B cell (primary cell): Measurements from ENCODE around the gene RPRD1B. TPM values are rescaled to one million over a fixed set of nuclear protein-coding genes. Genes with fewer than 3 reads are reported as not detected.

Experiments used
- ATAC-seq: fragments of 200-7000 bp; cut with Tn5 transposase; one replicate; pipeline ENCODE4 v1.10.0; 2021; ENCODE audit warnings: low read depth, mild to moderate bottlenecking, moderate number of reproducible peaks, moderate library complexity
- CTCF ChIA-PET: fragments of 350-600 bp; sonication (Branson Sonifier 250); formaldehyde crosslinking; loops from one replicate; lab custom pipeline; 2021; ENCODE audit warnings: antibody characterized with exemption, inconsistent platforms; lab: Charles Lee
- POLR2A ChIA-PET: fragments of 350-600 bp; sonication (Branson Sonifier 250); formaldehyde crosslinking; loops from one replicate; lab custom pipeline; 2021; ENCODE audit warnings: antibody characterized with exemption; lab: Charles Lee
- DNase-seq: peaks from one replicate; pipeline ENCODE4 v3.0.0; 2013
- H2AFZ ChIP-seq: 2 replicates; pipeline ENCODE4 v1.6.1; 2012; ENCODE audit warnings: mild to moderate bottlenecking, low read depth, low read length; ENCODE audit not compliant: insufficient read depth, poor library complexity, severe bottlenecking
- H3K27ac ChIP-seq, 2 donors: 1 replicate in 1 of 2; 2 replicates in 1 of 2; pipeline ENCODE4 v1.5.1; 2012 to 2013; ENCODE audit warnings: low read length in 2 of 2, mild to moderate bottlenecking in 2 of 2, moderate library complexity in 1 of 2
- H3K27me3 ChIP-seq, 4 experiments: fragments of 200-600 bp in 1 of 4; sonication (generic) in 1 of 4; replicated peaks in 1 of 4; 1 replicate in 2 of 4; 2 replicates in 2 of 4; pipeline versions ENCODE4 v1.6.1 to v1.7.0; 2013 to 2016; ENCODE audit warnings: low read length in 3 of 4, mild to moderate bottlenecking in 2 of 4, mixed read lengths in 1 of 4, moderate library complexity in 1 of 4; ENCODE audit not compliant: insufficient read depth in 4 of 4, control insufficient read depth in 3 of 4; ENCODE audit errors: control extremely low read depth in 1 of 4
- H3K36me3 ChIP-seq, 2 experiments: replicated peaks in 1 of 2; 1 replicate in 1 of 2; 2 replicates in 1 of 2; pipeline versions ENCODE4 v1.6.1 to v1.7.1; 2013; ENCODE audit warnings: low read length in 1 of 2; ENCODE audit not compliant: insufficient read depth in 2 of 2, control insufficient read depth in 1 of 2; ENCODE audit errors: control extremely low read depth in 1 of 2, extremely low read depth in 1 of 2
- H3K4me1 ChIP-seq, 2 donors: fragments of 200-600 bp in 1 of 2; sonication (generic) in 1 of 2; 1 replicate in 1 of 2; 2 replicates in 1 of 2; pipeline versions ENCODE4 v1.5.1 to v1.6.1; 2013 to 2017; ENCODE audit warnings: low read length in 2 of 2; ENCODE audit not compliant: control insufficient read depth in 2 of 2, insufficient read depth in 2 of 2
- H3K4me2 ChIP-seq: replicated peaks from 2 replicates; pipeline ENCODE3; 2012; ENCODE audit warnings: mild to moderate bottlenecking, low read depth, low read length; ENCODE audit not compliant: poor library complexity, severe bottlenecking
- H3K4me3 ChIP-seq, 5 experiments: fragments of 200-600 bp in 1 of 5; sonication (generic) in 1 of 5; 1 replicate in 3 of 5; 2 replicates in 2 of 5; pipeline versions ENCODE4 v1.5.1 to v1.7.0; 2011 to 2016; ENCODE audit warnings: low read length in 4 of 5, mild to moderate bottlenecking in 4 of 5, low read depth in 2 of 5, control low read depth in 1 of 5, moderate library complexity in 1 of 5; ENCODE audit not compliant: insufficient read depth in 1 of 5; ENCODE audit errors: control extremely low read depth in 1 of 5, extremely low read depth in 1 of 5
- H3K79me2 ChIP-seq: fragments of 200-600 bp; sonication (generic); one replicate; pipeline ENCODE4 v1.6.0; 2016; ENCODE audit warnings: low read length; ENCODE audit not compliant: control insufficient read depth, insufficient read depth
- H3K9ac ChIP-seq: fragments of 200-600 bp; sonication (generic); 2 replicates; pipeline ENCODE4 v1.6.1; 2017; ENCODE audit warnings: mild to moderate bottlenecking, low read length, moderate library complexity
- H3K9me3 ChIP-seq, 3 donors: one replicate each; pipeline versions ENCODE4 v1.6.1 to v1.7.1; 2013; ENCODE audit warnings: low read length in 2 of 3; ENCODE audit not compliant: control insufficient read depth in 2 of 3, insufficient read depth in 1 of 3; ENCODE audit errors: control extremely low read depth in 1 of 3
- H4K20me1 ChIP-seq: 2 replicates; pipeline ENCODE4 v1.6.0; 2012; ENCODE audit warnings: mild to moderate bottlenecking, low read length; ENCODE audit not compliant: insufficient read depth, control insufficient read depth, poor library complexity, severe bottlenecking
- H3K27ac Mint-ChIP-seq: one replicate; pipeline ENCODE4 v1.8.0; 2021; ENCODE audit warnings: mixed read lengths
- H3K27me3 Mint-ChIP-seq: one replicate; pipeline ENCODE4 v1.8.0; 2021; ENCODE audit warnings: mixed read lengths
- H3K4me1 Mint-ChIP-seq: one replicate; pipeline ENCODE4 v1.8.0; 2021; ENCODE audit warnings: mixed read lengths
- H3K4me3 Mint-ChIP-seq: one replicate; pipeline ENCODE4 v1.8.0; 2021; ENCODE audit warnings: mixed read lengths
- H3K9me3 Mint-ChIP-seq: one replicate; pipeline ENCODE4 v1.8.0; 2022; ENCODE audit warnings: mixed read lengths; ENCODE audit not compliant: insufficient read depth
- EZH2 ChIP-seq: IDR thresholded peaks from 2 replicates; pipeline ENCODE4 v1.6.1; 2012; ENCODE audit warnings: borderline replicate concordance, low read depth, mild to moderate bottlenecking, moderate library complexity, low read length; ENCODE audit not compliant: insufficient read depth, poor library complexity, severe bottlenecking
- WGBS: methylation state at CpG from one replicate; pipeline ENCODE4 v1.1.5; 2013; ENCODE audit warnings: missing lambda C conversion rate; ENCODE audit not compliant: insufficient coverage; 5-methylcytosine and 5-hydroxymethylcytosine counted together
- intact Hi-C: fragments of 100-400 bp; cut with micrococcal nuclease; formaldehyde crosslinking; loops from one replicate; pipeline ENCODE4 v1.10.0; 2022
- polyA plus RNA-seq: library from polyadenylated mRNA; depleted of rRNA; stranded (reverse); fragments of >200 nt; gene quantifications from 2 replicates; pipeline ENCODE4 v1.2.3, GENCODE V29; 2012
- total RNA-seq, 2 donors: library from RNA; stranded (reverse); fragments of 120-200 nt in 1 of 2; gene quantifications; 1 replicate in 1 of 2; 2 replicates in 1 of 2; pipeline versions ENCODE4 v1.2.3 to v1.2.4, GENCODE V29; 2013 to 2022
- TF ChIP-seq, protein P1 (sequence below): fragments of 200-600 bp; IDR thresholded peaks from one replicate; pipeline ENCODE4 v1.8.0; 2022; ENCODE audit warnings: antibody characterized with exemption, mild to moderate bottlenecking

The RPRD1B gene
- total and polyA plus RNA-seq, 2 donors (not counting 1 experiment from before 2014, with no cell fraction given): 6.0 to 54.9 TPM

GRCh38 chr20:38036366-38036765 is 2.8 kb downstream of the RPRD1B start:
- H4K20me1 ChIP-seq: peaks cover 12% of the 10 kb centered on the region
- Mint-ChIP-seq H3K4me1 (peaks cover 56% of the 10 kb centered on the region), H3K27ac (no peak overlapping the region), H3K9me3 (no peaks in the 10 kb centered on the region), H3K27me3 (no peaks in the 10 kb centered on the region), H3K4me3 (no peak overlapping the region)
- no peak overlapping the region for H3K4me3 ChIP-seq
- ChIA-PET CTCF (interaction anchor here (0.9 kb wide), 1 partner anchor 21 kb away, joined by 3 read pairs; no protein-coding TSS in a partner anchor), POLR2A (no interaction called here)
- H3K27me3 ChIP-seq: no peaks in the 10 kb centered on the region
- no CpG with 5 or more reads among the region's 5 CpGs for WGBS
- no peak for TF ChIP-seq EZH2
- TF ChIP-seq, protein P1, sequence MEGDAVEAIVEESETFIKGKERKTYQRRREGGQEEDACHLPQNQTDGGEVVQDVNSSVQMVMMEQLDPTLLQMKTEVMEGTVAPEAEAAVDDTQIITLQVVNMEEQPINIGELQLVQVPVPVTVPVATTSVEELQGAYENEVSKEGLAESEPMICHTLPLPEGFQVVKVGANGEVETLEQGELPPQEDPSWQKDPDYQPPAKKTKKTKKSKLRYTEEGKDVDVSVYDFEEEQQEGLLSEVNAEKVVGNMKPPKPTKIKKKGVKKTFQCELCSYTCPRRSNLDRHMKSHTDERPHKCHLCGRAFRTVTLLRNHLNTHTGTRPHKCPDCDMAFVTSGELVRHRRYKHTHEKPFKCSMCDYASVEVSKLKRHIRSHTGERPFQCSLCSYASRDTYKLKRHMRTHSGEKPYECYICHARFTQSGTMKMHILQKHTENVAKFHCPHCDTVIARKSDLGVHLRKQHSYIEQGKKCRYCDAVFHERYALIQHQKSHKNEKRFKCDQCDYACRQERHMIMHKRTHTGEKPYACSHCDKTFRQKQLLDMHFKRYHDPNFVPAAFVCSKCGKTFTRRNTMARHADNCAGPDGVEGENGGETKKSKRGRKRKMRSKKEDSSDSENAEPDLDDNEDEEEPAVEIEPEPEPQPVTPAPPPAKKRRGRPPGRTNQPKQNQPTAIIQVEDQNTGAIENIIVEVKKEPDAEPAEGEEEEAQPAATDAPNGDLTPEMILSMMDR: no peak
- H2AFZ ChIP-seq: no peak overlapping the region
- H3K9me3 ChIP-seq: no peaks in the 10 kb centered on the region
- no peak for DNase-seq
- H3K36me3 ChIP-seq: peaks cover 7 to 16% of the 10 kb centered on the region in 2 experiments
- peaks cover 99% of the 10 kb centered on the region for H3K79me2 ChIP-seq
- no peak overlapping the region for H3K9ac ChIP-seq
- no peak overlapping the region for H3K4me2 ChIP-seq
- intact Hi-C loops: loop anchor here (10.0 kb wide), 1 partner anchor 742 kb away; no protein-coding TSS in a partner anchor
- peaks cover 35 to 40% of the 10 kb centered on the region in 2 donors for H3K4me1 ChIP-seq
- H3K27ac ChIP-seq: no peak overlapping the region
- no peak for ATAC-seq

- H2AFZ ChIP-seq: no peak overlapping the region
- H3K27ac ChIP-seq: no peak overlapping the region
- H4K20me1 ChIP-seq: peaks cover 34% of the 10 kb centered on the region
- Mint-ChIP-seq H3K27me3 (no peaks in the 10 kb centered on the region), H3K27ac (no peak overlapping the region), H3K4me3 (no peak overlapping the region), H3K4me1 (peaks cover 29% of the 10 kb centered on the region), H3K9me3 (no peaks in the 10 kb centered on the region)
- H3K27me3 ChIP-seq: no peaks in the 10 kb centered on the region
- no peak overlapping the region for H3K9ac ChIP-seq
- DNase-seq (no peak), ATAC-seq (no peak)
- H3K36me3 ChIP-seq: peaks cover 23 to 45% of the 10 kb centered on the region in 2 experiments
- intact Hi-C loops: no loop called here
- WGBS: no CpG with 5 or more reads among the region's 1 CpG
- no peak for TF ChIP-seq EZH2
- TF ChIP-seq, protein P1: no peak
- peaks cover 96% of the 10 kb centered on the region for H3K79me2 ChIP-seq
- ChIA-PET POLR2A (no interaction called here), CTCF (interaction anchor here (2.0 kb wide), 1 partner anchor 18 kb away, joined by 7 read pairs; no protein-coding TSS in a partner anchor)
- H3K4me1 ChIP-seq: peaks cover 10 to 16% of the 10 kb centered on the region in 2 donors
- H3K9me3 ChIP-seq: no peaks in the 10 kb centered on the region
- H3K4me2 ChIP-seq: no peak overlapping the region
- no peak overlapping the region for H3K4me3 ChIP-seq
Measured at GRCh38 chr20:38040276-38040675, 6.7 kb downstream of the RPRD1B start.
